CD4-positive, alpha-beta T cell treated with Interleukin-2 at 100 ng/mL for 4 hours (primary cell): ENCODE data around the gene HEXB.
"Not testable (repeated sequence)": the region's sequence is repeated elsewhere in the genome, so short reads cannot be mapped to it uniquely, and the experiment has no call there.

Experiments
- DNase-seq: peaks from one replicate; pipeline ENCODE4 v3.0.0-alpha.2; 2020; ENCODE audit warnings: low spot score

HEXB gene

GRCh38 chr5:74659172-74659571, 25.9 kb upstream of the HEXB start:
- no peak for DNase-seq

DNA sequence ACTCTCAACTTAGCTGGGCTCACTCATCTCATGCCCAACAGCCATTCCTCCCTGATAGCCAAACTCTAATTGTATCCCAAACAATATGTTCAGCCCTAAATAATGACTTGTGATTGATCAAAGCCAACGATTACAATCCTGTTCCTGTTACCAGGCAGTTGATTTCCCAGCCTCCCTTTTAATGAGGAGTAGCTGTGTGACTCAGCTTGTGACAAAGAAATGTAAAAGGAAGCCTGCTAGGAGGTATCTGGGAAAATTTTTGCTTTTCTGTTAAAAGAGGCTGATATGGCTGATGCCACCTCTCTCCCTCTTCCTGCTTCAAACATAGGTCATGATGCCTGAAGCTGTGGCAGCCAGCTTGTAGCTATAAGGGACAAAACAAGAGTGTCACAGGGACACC, 24.9 kb upstream of the HEXB start:
- DNase-seq = no peak

- DNase-seq = no peak
Observed at GRCh38 chr5:74660873-74661272, 24.2 kb upstream of the HEXB start.

- no peak for DNase-seq
Observed at GRCh38 chr5:74664551-74664950, 20.5 kb upstream of the HEXB start.

- no peak for DNase-seq
Observed at GRCh38 chr5:74665273-74665672, 19.8 kb upstream of the HEXB start.

GRCh38 chr5:74665816-74666215, 19.2 kb upstream of the HEXB start:
- no peak for DNase-seq

GRCh38 chr5:74667396-74667795, 17.6 kb upstream of the HEXB start:
- no peak for DNase-seq

GRCh38 chr5:74669821-74670220, 15.2 kb upstream of the HEXB start:
- DNase-seq = no peak

DNA sequence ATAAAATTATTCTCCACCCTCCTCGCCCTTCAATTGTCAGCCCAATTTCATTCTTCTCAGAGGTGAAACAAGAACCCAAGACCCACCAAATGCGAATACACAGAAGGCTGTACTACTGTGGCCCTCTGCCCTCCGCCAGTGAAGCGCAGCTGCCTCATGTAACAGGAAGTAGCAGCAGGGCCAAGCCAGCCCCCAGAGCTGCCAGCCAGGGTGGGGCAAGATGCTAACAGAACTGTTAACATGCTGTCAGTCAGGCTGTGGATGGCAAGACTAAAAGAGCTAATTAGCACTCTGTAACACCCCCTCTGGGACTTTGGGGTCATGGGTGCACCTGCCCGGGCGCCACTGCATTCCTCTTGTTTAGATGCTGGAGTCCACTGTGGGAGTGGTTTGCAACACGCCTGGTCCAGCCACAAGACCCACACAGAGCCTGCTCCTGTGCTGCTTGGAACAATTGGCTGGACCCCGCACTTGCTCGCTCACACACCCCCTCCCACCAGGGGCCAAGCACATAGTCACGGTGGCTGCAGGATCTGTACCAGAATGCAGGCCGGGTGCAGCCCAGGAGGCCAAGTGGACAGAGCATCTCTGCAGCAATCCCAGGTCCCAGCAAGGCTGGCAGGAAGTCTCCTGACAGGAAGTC, 14.5 kb upstream of the HEXB start:
- DNase-seq = no peak

DNA sequence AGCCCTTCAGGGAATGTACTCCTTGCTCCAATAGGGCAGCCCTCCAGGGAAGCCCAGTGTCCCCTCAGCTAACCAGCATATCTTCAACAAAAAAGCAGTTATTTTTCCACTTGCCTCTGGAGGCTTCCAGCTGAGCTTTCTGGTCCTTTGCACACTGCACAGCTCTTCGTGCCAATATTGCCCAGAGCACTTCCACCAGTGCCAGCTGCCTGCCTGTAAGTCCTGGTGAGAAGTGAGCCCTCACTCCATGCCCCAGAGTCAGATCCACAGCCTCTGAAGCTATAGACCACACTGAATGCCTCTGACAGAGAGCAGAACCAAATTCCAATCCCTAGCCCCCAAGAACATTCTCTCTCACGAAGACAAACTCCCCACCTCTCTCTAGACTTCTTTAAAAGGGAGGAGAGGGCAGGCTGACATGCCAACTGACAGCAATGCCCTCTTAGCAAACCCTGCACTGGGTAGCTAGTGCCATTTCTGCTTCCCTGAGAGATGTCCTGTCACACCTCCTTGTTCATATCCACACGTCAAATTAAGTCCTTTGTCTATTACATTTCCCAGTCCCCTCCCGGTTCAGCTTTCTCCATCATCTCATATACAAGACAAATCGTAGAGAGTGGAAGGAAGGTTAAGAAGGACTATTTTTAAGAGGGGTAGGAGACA, 12.7 kb upstream of the HEXB start:
- no peak for DNase-seq

DNA sequence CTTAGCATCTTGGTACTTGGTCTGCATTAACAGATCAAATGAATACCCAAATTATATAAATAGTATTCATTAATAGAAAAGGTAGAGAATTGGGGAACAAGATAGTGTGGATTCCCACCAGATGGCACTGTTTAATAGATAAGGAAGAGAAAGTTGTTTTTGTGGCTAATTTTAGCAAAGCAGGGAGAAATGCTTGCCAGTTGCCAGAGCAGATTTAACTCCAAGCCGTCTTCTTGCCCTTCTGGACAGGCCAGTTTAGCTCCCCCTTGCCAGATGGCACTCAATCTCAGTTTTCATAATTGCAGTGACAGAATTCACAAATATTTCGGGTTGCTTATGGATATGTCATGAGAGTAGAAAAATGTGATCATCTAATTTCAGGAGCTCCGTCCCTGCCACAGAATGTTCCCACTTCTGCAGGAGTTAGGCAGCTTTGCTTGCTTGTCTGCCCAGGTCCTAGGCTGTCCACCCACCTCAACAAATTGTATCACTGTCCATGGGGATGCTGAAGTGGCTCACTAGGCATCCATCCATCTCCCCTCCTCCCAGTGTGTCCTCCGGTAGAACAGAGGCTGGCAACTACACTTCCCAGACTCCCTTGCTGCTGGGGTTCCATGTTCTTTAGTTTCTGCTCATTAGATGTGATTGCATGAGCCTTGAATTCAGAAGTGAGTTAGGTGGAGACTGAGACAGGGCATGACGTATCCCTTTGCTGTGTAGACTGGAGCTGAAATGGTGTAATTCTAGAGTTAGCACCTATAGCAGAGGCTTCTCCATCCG, 11.8 kb upstream of the HEXB start:
- DNase-seq = peak; percentile 22

DNA sequence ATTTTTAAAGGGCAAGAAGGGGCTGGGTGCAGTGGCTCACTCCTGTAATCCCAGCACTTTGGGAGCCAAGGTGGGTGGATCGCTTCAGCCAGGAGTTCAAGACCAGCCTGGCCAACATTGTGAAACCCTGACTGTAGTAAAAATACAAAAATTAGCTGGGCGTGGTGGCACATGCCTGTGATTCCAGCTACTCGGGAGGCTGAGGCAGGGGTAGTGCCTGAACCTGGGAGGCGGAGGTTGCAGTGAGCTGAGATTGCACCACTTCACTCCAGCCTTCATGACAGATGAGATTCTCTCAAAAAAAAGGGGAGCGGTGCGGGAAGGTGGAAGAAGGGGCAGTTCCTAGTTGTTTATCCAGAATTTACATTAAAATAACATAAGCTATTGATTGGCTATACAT, 8.6 kb upstream of the HEXB start:
- not testable (repeated sequence) for DNase-seq

- DNase-seq = not testable (repeated sequence)
Observed at GRCh38 chr5:74678123-74678522, 6.9 kb upstream of the HEXB start.

DNA sequence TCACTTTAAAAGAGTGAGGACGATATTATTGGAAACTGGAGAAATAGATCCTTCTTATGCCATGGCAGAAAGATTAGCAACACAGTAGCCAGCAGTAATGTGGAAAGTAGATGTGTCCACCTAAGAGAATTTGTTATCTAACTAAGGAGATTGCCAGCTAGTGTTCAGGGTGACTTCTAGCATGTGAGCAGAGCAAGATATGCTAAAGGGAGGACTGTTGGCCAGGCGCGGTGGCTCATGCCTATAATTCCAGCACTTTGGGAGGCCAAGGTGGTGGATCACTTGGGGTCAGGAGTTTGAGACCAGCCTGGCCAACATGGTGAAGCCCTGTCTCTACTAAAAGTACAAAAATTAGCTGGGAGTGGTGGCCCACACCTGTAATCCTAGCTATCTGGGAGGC, 5.7 kb upstream of the HEXB start:
- DNase-seq = not testable (repeated sequence)

DNA sequence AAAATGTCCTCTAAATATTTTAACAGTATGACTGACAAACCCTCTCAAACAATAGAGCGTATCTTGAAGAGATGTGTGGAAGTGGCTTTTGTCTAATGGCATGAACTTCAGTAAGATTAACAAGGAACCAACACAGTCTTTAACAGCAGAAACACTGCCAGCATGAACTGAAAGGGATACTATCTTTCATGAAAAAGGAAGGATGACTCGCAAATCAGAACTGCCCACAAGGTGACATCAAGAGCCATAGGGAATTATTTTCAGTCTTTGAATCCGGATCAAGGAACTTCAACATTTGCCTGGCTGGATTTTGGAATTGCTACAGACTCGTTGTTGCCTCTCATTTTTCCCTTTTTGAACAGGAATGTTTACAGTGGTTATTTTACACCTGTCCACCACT, 5.1 kb upstream of the HEXB start:
- DNase-seq = no peak

- DNase-seq = peak; percentile 2
Observed at GRCh38 chr5:74685979-74686631, 1.1 kb downstream of the HEXB start.

DNA sequence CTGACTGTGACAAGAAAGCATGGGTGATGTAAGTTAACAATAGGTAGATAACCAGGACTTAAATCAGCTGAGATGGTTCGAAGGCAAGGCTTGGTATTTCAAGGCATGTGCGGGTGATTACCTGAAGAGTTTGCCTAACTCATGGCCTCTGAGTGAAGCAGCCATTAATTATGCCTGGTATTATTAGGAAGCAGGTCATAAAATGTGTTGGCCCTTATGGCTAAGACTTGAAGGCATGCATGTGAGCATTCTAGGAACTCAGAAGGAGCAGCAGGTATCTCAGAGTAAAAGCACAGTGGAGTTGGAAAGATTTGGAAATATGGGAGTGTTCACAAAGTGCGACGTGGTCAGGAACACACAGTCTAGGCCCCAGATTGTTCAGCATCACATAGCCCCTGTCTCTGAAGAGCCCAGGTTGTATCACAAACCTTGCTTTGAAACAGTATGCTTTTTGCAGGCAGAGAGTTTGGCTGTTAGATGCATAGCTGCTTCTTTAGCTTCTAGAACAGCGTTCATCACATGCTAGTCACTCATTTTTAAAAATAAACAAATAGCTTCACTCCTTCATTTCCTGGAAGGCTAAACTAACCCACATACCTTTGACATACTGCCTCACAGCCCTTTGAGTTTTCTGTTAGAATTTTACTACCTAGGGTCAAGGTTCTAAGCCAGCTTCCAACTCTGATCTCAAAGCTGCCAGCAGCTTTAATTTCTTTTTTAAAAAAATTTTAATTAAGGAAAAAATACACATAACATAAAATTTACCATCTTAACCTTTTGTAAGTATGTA, 2.1 kb downstream of the HEXB start:
- DNase-seq = no peak

DNA sequence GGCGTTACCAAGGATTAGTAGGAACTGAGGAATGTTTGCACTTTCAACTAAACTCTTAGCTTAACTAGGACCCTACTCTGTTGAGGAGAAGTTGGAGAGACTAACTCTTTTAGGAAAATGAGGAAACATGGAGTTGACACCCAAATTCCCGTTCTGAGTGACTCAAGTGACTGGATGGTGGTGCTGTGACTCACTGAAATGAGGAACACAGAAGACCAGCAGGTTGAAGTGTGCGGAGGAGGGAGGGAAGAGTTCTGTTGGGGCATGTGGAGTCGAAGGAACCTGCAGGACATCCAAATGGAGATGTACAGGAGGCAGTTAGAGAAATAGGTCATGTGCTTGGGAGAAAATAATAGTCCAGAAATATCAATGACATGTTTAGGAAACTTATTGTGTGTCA, 8.2 kb downstream of the HEXB start:
- DNase-seq = no peak

DNA sequence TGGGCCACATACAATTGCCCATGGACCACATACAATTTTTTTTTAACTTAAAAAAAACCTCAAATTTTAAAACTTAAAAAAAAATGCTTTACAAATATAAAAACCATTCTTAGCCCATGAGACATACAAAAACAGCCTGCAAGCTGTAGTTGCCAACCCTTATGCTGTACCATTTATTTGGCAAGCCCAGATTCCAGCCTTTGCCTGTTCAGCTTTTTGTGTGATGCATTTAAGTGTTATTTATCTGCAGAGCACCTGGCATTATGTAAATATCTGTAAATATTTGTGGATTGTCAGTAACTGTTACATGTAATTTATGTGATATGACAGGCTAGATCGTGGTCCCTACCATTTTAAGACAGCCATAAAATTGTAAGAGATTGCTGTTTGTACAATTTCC, 32.6 kb downstream of the HEXB start:
- DNase-seq = no peak

DNA sequence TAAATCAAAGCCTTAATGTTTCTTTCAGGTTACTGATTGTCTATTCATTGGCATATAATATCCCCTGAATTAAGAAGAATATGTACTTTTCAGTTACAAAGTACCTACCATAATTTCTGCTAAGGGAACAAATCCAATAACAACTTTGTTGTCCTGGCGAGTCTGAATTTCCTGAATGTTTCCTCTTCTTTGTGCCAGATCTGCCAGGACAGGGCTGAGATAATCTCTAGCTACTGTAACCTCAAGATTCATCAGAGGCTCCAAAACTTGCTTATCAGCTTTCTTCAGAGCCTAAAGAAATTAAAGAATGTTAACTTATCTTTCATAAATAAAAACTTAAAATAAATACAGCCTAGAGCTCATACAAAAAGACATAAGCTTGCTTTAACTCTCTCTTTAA, 37.2 kb downstream of the HEXB start:
- DNase-seq = no peak

GRCh38 chr5:74725331-74725730, 40.3 kb downstream of the HEXB start:
- DNase-seq = no peak

DNA sequence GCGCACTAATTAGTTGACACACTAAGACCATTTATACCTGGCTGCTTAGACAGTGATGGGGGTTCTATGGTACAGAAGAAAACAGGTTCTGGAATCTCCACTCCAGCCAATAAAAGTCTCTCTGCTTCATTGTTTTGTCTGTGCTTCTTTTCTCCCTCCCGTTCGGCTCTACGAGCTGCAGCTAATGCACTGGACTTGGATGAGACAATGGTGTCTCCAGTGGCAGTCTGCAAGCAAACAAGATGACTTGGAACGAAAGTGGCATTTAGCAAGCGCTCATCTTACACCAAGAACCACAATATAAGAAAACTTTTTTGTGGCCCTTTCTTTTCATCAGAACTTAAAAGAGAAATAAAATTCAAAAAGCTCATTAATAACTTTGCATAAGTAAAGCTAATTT, 51.7 kb downstream of the HEXB start:
- DNase-seq = no peak
